Left colon (tissue), 2 donors: ENCODE data around the gene GMDS. TPM values are rescaled to one million over a fixed set of nuclear protein-coding genes. Genes with fewer than 3 reads are reported as not detected.

ENCODE experiments used
- ATAC-seq: fragments of 200-7000 bp; cut with Tn5 transposase; one replicate; pipeline ENCODE4 v1.9.1; 2020; ENCODE audit warnings: mild to moderate bottlenecking, moderate library complexity
- DNase-seq, 2 donors: peaks; one replicate each; pipeline ENCODE4 v3.0.0-alpha.2; 2020
- intact Hi-C, 2 donors: fragments of 100-400 bp; cut with DNase I in 1 of 2; cut with micrococcal nuclease in 1 of 2; formaldehyde crosslinking; loops; one replicate each; pipeline versions ENCODE4 v1.11.2 to v1.14.0; 2022; cut with DNase I, micrococcal nuclease
- total RNA-seq, 2 donors: library from RNA; stranded (reverse); fragmentation: NEBNext Ultra II Directional; extraction: Animal tissue kit (Norgen Biotek cat#: 25700); gene quantifications; one replicate each; pipeline ENCODE4 v1.2.1, GENCODE V29; 2021
- donor health status: DM: no; HTN: no; CAD: no.
- donor health status: DM: yes; HTN: yes; CAD: no.

The GMDS gene
- total RNA-seq, 2 donors from 2014 or later, result 148 to 229 TPM

- DNase-seq, result no peak
- intact Hi-C loops, result no loop called here
- ATAC-seq, result no peak
Observed at GRCh38 chr6:1945235-1945832, 300.1 kb downstream of the GMDS start.

- intact Hi-C loops, result no loop called here
- ATAC-seq, result no peak
- no peak for DNase-seq
Observed at GRCh38 chr6:1942834-1943233, 302.6 kb downstream of the GMDS start.

GRCh38 chr6:1941534-1941933, 303.9 kb downstream of the GMDS start:
- no peak for ATAC-seq
- no peak for DNase-seq
- intact Hi-C loops, result no loop called here

GRCh38 chr6:1940381-1940780, 305.0 kb downstream of the GMDS start:
- DNase-seq, result no peak
- intact Hi-C loops, result no loop called here
- ATAC-seq, result no peak

- no peak for ATAC-seq
- intact Hi-C loops, result no loop called here
- DNase-seq, result no peak
Observed at GRCh38 chr6:1933292-1933691, 312.1 kb downstream of the GMDS start.

- DNase-seq (no peak), ATAC-seq (no peak)
Observed at GRCh38 chr6:1931817-1932216, 313.6 kb downstream of the GMDS start.

GRCh38 chr6:1930356-1930755, 315.0 kb downstream of the GMDS start:
- ATAC-seq (no peak), DNase-seq (no peak)
- intact Hi-C loops, result no loop called here

More at GRCh38 chr6:1931817-1932216, 313.6 kb downstream of the GMDS start:
- intact Hi-C loops, result no loop called here

GRCh38 chr6:1929931-1930330, 315.5 kb downstream of the GMDS start:
- intact Hi-C loops, result no loop called here
- ATAC-seq (no peak), DNase-seq (no peak)

GRCh38 chr6:1925743-1926430, 319.5 kb downstream of the GMDS start:
- intact Hi-C loops, result no loop called here
- ATAC-seq, result no peak
- no peak for DNase-seq

- ATAC-seq (no peak), DNase-seq (no peak)
- intact Hi-C loops, result no loop called here
Observed at GRCh38 chr6:1923449-1923848, 322.0 kb downstream of the GMDS start.

- no peak for ATAC-seq
Observed at GRCh38 chr6:1917626-1918371, 327.6 kb downstream of the GMDS start.

GRCh38 chr6:1916334-1917070, 328.9 kb downstream of the GMDS start:
- ATAC-seq (no peak), DNase-seq (no peak)
- intact Hi-C loops, result no loop called here

More at GRCh38 chr6:1917626-1918371, 327.6 kb downstream of the GMDS start:
- intact Hi-C loops, result no loop called here
- DNase-seq, result no peak

GRCh38 chr6:1915226-1915625, 330.2 kb downstream of the GMDS start:
- intact Hi-C loops, result no loop called here
- ATAC-seq, result no peak
- DNase-seq, result no peak

GRCh38 chr6:1913577-1913976, 331.8 kb downstream of the GMDS start:
- intact Hi-C loops, result no loop called here
- ATAC-seq, result no peak
- DNase-seq, result no peak

- peak; percentile 78 for ATAC-seq
- intact Hi-C loops, result no loop called here
- no peak for DNase-seq
Observed at GRCh38 chr6:1912731-1913130, 332.7 kb downstream of the GMDS start.

- DNase-seq (no peak), ATAC-seq (no peak)
- intact Hi-C loops, result no loop called here
Observed at GRCh38 chr6:1911474-1911873, 333.9 kb downstream of the GMDS start.

GRCh38 chr6:1910621-1911407, 334.6 kb downstream of the GMDS start:
- DNase-seq (no peak), ATAC-seq (no peak)
- intact Hi-C loops, result no loop called here

- intact Hi-C loops, result no loop called here
- ATAC-seq (no peak), DNase-seq (no peak)
Observed at GRCh38 chr6:1908784-1909183, 336.6 kb downstream of the GMDS start.

- ATAC-seq (no peak), DNase-seq (no peak)
- intact Hi-C loops, result no loop called here
Observed at GRCh38 chr6:1906609-1907008, 338.8 kb downstream of the GMDS start.
